ENCODE results near the gene DNAJC27.

The DNAJC27 gene

DNA sequence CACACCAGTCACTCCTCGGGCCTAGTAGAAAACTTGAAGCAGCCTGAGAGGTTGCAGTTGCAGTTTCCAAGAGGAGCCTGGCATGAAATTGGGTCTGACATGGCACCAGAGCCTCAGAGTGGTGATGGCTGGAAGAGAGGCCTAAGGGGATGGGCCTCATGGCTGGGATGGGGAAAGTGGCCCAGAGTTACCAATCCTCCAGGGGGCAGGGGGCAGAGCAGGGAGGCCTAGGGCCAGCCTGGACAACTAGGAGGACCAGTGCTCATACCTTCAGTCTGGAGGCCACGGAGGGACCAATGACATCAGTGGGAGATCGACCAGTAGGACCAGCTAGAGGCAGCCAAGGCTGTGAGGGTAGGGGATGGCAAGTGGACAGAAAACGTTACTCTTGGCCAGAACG is 36.6 kb downstream of the DNAJC27 start:
- CTCF ChIA-PET, result no interaction called here
- POLR2A ChIA-PET, result no interaction called here
- no peak for DNase-seq (ENCODE audit: low read depth, low spot score)
- H3K4me3 ChIP-seq (ENCODE audit: low read depth, low read length), result no peak overlapping the region
- TF ChIP-seq CTCF (IDR thresholded peaks at IDR 0.05; ENCODE audit: insufficient read depth, low read length, missing control alignments), result no peak

GRCh38 chr2:24932715-24933114 is 39.0 kb downstream of the DNAJC27 start:
- ChIA-PET CTCF (no interaction called here), POLR2A (no interaction called here)
- H3K4me3 ChIP-seq (ENCODE audit: low read depth, low read length), result no peak overlapping the region
- no peak for TF ChIP-seq CTCF (IDR thresholded peaks at IDR 0.05; ENCODE audit: insufficient read depth, low read length, missing control alignments)
- no peak for DNase-seq (ENCODE audit: low read depth, low spot score)

GRCh38 chr2:24930768-24931167 is 41.0 kb downstream of the DNAJC27 start:
- no peak for TF ChIP-seq CTCF (IDR thresholded peaks at IDR 0.05; ENCODE audit: insufficient read depth, low read length, missing control alignments)
- H3K4me3 ChIP-seq (ENCODE audit: low read depth, low read length), result no peak overlapping the region
- ChIA-PET CTCF (no interaction called here), POLR2A (no interaction called here)
- DNase-seq (ENCODE audit: low read depth, low spot score), result no peak

DNA sequence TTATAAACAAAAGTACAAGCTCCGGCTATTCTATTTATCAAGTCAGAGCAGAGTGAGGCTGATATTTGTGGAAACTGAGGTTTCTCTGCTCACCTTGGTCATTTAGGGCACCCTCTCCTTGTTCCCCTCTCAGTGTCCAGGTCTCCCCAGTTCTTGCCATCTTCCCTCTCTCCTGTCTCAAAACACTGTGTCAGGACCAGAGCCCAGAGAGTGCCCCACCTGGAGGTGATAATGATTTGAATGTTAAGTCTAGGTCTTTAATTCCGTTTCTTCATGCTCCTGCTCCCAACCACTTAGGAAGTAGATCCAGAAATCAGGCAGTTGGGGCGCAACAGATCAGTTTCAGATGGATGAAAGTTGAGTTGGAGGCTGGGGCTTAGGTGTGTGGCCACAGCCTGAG is 42.5 kb downstream of the DNAJC27 start:
- POLR2A ChIA-PET, result no interaction called here
- no peak for TF ChIP-seq CTCF (IDR thresholded peaks at IDR 0.05; ENCODE audit: insufficient read depth, low read length, missing control alignments)
- H3K4me3 ChIP-seq (ENCODE audit: low read depth, low read length), result no peak overlapping the region
- CTCF ChIA-PET, result interaction anchor here (1.0 to 1.5 kb wide), 2 partner anchors 12 to 200 kb away, joined by 3 to 4 read pairs; no protein-coding TSS in a partner anchor
- DNase-seq (ENCODE audit: low read depth, low spot score), result no peak

DNA sequence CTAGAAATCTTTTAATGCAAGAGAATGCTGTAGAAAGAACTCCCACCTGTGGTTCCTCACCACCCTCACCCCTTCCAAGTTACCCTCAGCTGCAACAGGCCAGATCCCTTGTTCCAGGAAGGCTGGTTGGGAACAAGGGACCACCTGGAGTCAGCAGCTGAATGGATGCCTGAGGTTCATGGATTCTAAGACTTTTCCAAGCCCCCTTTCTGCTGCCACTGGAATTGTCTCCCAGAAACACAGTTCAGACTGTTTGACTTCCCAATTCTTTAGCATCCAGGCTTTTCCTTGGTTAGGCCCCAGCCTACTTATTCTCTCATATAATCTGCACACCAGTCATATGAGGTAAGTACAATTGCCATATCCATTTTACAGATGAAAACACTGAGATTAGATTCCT is 43.7 kb downstream of the DNAJC27 start:
- ChIA-PET CTCF (no interaction called here), POLR2A (no interaction called here)
- no peak overlapping the region for H3K4me3 ChIP-seq (ENCODE audit: low read depth, low read length)
- no peak for TF ChIP-seq CTCF (IDR thresholded peaks at IDR 0.05; ENCODE audit: insufficient read depth, low read length, missing control alignments)
- DNase-seq (ENCODE audit: low read depth, low spot score), result no peak

DNA sequence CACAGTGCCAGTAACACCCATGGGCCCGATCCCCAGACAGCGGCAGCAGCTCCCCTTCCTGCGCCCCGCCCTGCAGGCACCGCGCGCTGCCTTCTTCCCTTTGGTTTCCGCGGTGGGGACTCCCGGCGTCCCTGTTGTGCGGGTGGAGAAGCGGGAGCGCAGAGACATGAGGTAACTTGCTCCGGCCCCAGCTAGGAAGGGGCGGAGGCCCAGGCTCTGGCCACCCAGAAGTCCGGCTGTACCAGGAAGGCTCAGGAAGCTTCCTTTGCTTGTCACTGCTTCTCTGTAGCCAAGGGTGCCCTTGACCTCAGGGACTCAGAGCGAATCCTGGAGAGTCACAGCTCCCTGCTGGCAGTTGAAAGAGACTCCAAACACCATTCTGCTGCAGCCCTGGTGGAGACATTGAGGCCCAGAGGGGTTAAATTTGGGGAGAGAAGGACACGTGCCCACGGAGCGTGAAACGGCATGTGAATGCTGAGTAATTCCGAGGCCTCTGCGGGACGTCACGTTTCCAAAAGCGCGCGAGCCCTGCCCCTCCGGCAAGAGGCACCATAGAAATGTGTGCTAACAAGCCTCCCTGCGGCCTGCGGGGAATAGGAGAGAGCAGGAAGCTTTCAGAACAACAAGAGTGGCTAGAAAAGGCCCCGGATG is 45.0 kb downstream of the DNAJC27 start:
- no peak for DNase-seq (ENCODE audit: low read depth, low spot score)
- no peak for TF ChIP-seq CTCF (IDR thresholded peaks at IDR 0.05; ENCODE audit: insufficient read depth, low read length, missing control alignments)
- POLR2A ChIA-PET, result no interaction called here
- CTCF ChIA-PET, result no interaction called here
- H3K4me3 ChIP-seq (ENCODE audit: low read depth, low read length), result no peak overlapping the region
